Activated naive CD4-positive, alpha-beta T cell treated with Interleukin-2 at 50 U/mL for 16 hours (primary cell): ENCODE measurements around the gene CAMK2B.
"Not testable (repeated sequence)": the region's sequence is repeated elsewhere in the genome, so short reads cannot be mapped to it uniquely, and the experiment has no call there.

ENCODE experiments used
- DNase-seq: peaks from one replicate; pipeline ENCODE4 v3.0.0-alpha.2; 2020

CAMK2B gene

DNA sequence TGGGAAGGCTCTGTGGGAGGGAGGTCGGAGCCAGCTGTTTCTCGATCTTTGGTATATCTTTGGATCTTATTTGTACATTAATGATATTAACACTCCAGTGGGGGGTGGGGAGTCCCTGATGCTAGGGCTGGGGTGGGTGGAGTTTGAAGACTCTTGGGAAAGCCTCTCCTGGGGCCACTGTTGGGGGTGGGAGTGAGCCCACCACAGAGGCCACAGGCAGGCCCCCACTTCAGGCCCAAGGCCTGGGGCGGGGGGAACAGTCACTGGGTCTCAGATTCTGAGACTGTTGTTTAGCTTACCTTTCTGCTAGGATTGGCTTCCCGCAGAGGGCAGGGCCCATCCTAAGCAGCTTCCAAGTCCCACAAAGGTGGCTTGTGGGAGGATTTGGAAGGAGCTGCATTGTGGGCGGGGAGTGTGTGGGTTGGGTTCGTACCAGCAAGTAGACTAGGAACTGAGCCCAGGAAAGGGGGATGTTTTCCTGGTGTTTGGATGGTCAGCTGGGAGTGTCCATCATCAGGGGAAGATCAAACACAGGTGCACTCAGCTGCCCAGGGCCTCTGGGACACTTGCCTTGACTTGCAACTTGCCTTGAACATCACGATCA, 112.7 kb downstream of the CAMK2B start:
- DNase-seq, result no peak

GRCh38 chr7:44212018-44212417, 113.4 kb downstream of the CAMK2B start:
- no peak for DNase-seq

- no peak for DNase-seq
Measured at GRCh38 chr7:44211126-44211675, 114.2 kb downstream of the CAMK2B start.

DNA sequence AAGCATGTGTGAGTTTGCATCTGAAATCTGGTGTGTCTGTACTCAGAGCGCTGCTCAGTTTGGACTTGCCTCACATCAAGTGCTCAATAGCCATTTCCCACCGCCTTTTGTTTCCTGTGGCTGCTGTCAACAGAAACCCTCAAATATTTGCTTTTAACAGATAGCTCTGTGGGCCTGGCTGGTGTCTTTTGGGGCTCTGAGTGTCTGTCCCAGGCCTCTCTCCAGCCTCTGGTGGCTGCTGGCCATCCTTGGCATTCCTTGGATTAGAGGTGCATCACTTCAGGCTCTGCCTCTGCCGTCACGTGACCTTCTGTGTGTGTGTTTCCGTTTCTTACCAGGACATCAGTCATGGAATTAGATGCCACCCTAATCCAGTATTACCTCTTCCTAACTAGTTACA, 115.3 kb downstream of the CAMK2B start:
- no peak for DNase-seq

GRCh38 chr7:44208085-44208484, 117.3 kb downstream of the CAMK2B start:
- no peak for DNase-seq

- DNase-seq, result no peak
Measured at GRCh38 chr7:44206008-44206407, 119.4 kb downstream of the CAMK2B start.

DNA sequence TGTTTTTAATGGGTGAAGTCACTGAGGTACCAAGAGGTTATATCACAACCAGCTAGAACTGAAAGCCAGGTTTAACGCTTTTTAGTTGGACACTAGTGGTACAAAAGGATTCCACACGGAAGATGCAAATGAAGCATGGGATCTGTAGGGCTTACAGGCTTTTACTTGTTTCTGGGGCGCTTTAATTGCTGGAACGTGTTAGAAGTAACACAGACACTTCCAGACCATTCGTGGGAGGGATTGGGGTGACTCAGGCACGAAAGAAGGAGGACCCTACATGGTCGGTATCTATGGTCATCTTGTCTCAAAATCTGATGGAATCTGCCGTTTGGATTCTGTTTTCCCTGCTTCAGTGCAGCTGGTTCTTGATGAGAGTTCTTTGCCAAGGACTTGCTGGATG, 123.6 kb downstream of the CAMK2B start:
- no peak for DNase-seq

- DNase-seq, result peak; percentile 96
Measured at GRCh38 chr7:44200699-44201461, 124.5 kb downstream of the CAMK2B start, which contains the start of gene YKT6. TSS of gene YKT6 (plus strand) at chr7:44200978. CDS start at chr7:44201136, 158 bp downstream.

DNA sequence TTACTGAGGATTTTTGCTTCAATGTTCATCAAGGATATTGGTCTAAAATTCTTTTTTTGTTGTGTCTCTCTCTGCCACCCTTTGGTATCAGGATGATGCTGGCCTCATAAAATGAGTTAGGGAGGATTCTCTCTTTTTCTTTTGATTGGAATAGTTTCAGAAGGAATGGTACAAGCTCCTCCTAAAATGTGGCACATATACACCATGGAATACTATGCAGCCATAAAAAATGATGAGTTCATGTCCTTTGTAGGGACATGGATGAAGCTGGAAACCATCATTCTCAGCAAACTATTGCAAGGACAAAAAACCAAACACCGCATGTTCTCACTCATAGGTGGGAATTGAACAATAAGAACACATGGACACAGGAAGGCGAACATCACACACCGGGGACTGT, 125.2 kb downstream of the CAMK2B start:
- not testable (repeated sequence) for DNase-seq

DNA sequence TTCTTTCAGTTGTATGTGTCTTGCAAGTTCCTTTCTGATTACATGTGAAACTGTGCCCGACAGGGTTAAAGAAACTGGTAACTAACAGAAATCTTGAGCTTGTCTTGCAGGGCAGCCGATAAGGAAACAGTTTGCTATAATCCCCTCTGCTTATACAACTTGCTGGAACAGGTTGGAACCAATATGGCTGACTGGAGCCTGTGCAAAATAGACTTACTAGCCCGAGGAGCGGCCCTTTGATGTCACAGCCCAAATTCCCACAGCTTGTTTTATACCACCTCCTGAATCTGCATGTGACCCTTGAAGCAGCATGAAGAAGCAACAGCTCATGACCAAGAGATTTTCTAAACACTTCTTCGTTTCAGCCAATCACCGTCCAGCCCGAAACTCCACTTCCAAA, 127.9 kb downstream of the CAMK2B start:
- DNase-seq, result no peak

GRCh38 chr7:44196450-44196872, 128.9 kb downstream of the CAMK2B start:
- DNase-seq, result peak; percentile 6

GRCh38 chr7:44195889-44196288, 129.5 kb downstream of the CAMK2B start:
- DNase-seq, result no peak

DNA sequence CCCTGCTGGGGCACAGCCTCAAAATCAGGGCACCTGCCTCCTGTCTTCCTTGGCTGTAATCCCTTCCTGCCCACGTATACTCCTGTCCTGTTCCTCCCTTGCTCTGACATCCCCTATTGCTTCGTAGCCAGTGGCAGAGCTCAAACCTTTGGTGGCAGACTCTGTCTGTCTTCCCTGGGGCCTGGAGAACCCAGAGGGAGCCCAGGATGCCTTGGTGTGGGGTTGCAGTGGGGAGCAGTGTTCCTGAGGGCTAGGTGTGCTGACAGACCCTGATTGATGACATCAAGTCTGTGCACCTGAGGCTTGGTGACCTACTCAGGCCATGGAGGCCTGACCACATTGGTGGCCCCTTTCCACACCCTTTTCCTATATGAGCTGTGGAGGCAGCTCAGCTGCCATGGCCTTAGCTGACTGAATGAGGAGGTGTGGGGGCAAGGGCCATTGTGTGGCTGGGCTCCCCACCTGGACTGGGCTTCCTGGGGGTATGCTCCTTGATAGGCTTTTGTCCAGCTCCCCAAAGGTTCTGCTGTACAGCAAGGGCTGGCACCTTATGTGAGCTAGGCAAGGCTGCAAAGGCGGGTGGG, 130.7 kb downstream of the CAMK2B start:
- DNase-seq, result no peak

DNA sequence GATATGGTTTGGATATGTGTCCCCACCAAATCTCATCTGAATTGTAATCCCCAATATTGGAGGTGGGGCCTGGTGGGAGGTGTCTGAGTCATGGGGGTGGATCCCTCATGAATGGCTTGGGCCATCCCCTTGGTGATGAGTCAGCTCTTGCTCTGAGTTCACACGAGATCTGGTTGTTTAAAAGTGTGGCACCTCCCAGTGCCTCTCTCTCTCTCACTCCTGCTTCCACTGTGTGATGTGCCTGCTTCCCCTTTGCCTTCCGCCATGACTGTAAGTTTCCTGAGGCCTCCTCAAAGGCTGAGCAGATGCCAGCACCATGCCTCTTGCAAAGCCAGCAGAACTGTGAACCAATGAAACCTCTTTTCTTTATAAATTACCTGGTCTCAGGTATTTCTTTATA, 131.3 kb downstream of the CAMK2B start:
- peak; percentile 54 for DNase-seq

DNA sequence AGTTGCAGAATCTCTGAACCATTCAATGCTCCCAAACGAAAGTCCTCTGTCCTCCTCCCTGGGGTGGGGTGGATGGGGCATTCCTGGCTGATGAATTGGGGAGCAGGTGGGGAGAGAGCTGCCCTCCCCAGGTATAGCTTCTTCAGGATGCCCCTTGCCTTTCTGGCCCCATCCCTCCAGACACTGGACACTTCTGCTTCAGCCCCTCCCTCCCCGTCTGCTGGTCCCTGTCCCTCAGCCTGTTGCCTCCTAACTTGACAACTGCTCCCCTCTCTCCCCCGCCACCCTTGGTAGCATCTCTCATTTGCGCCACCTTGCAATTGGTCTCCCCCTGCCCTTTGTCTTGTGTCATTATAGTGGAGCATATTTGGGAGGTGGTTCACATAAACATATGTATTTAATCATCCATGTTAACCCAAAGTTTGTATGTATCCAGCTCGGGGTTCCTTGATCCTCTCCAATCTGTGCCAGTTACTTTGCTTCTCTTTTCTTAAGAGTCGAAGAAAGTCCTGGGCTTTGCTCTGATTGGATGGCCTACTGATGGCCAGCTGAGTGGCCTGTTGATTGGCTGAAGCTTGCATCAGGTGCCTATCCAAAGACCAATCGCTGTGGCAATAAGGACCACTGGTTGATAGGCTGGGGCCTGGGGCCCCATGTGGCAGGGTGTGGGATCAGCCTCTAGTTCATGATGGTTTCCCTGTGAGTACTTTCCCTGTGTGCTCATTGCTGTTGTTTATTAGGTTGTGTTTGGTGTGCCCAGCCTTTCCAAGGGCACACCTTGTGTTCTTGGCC, 132.2 kb downstream of the CAMK2B start:
- DNase-seq, result no peak

GRCh38 chr7:44191171-44191570, 134.2 kb downstream of the CAMK2B start:
- DNase-seq, result no peak

DNA sequence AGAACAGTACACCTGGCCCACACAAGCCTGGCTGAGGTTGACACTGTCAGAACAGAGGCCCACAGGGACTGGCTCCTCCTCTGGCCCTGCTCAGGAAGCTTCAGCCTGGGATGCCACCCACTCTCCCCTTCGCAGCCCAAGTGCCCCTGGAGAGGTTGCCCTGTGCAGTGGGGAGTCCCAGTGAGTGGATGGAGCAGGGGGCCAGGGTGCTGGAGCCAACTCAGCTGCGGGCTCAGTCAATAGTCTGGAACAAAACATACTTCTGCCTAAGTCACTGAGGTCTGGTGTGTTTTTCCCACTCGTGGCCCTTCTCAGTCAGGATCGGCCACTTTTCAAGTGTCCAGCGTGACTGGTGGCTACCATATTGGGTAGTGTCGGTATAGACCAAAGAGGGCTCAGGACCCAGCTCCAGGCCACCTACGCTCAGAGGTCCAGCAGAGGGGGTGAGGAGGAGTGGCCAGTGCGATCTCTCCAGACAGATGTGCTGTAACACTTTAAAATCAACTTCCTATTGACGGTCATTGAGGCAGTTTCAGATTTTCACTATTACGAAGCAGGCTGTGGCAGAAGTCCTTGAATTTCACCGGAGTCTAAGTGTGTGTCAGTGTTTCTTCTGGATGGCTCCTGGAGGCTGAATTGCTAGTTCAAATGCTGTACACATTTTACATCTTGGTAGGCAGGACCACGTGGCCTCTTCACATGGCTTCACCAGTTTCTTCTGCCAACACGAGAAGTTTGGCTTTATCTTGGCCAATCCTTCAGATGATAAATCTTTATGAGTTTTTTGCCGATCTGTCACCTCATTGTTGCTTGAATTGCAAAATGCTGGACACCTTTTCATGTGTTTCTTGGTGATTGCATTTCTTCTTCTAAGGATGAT, 135.2 kb downstream of the CAMK2B start:
- no peak for DNase-seq

DNA sequence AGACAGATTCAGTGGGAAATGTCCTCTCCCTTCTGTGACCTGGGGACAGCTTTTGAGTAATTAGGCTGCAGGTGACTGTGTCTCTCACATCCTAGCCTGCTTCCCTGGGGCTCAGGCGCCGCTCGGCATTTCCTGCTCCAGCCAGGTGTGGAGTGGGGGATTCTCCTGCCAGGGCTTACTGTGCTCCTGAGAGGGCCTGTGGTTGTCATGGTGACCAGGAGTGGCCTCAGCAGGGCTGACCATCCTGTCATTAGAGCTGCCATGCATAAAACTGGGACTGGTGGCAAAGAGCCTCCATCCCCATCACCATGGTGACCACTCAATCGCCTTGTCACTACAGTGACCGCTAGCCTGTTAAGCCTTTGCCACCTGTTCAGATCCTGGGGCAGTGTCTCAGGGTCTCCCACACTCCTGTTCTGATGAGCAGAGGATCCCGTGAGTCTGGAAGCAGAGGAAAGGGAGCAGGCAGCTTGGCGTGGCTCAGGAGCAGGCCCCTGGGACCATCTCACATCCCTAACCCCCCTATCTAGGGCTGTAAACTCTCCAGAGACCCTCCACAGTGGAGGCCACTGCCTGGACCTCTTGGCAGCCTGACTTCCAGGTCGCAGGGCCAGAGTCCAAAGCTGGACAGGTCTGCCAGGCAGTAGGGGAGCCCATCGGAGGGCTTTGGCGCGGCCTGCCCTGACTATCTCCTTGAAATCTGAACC, 136.0 kb downstream of the CAMK2B start, which contains the start of gene GCK:
GCK (minus strand) TSS at position 154 of the 707 bp plus-strand sequence. CDS start 486 bp downstream, outside the sequence.
- DNase-seq, result no peak

- DNase-seq, result no peak
Measured at GRCh38 chr7:44188480-44189225, 136.7 kb downstream of the CAMK2B start.
